MM.1S (cell line): ENCODE measurements around the gene SLC12A6.

Experiments
- DNase-seq: peaks from one replicate; pipeline ENCODE4 v3.0.0-alpha.2; 2015
- H2AFZ ChIP-seq: fragments of 300-600 bp; sonication (generic); 2 replicates; pipeline ENCODE4 v1.6.0; 2016; ENCODE audit warnings: antibody characterized with exemption, low read length
- H3F3A ChIP-seq: fragments of 300-600 bp; sonication (generic); 2 replicates; pipeline ENCODE4 v1.6.1; 2016; ENCODE audit warnings: mild to moderate bottlenecking, antibody characterized with exemption, low read length, moderate library complexity, mixed read lengths; ENCODE audit not compliant: insufficient read depth
- H3K27ac ChIP-seq: fragments of 300-600 bp; sonication (generic); 2 replicates; pipeline ENCODE4 v1.5.1; 2016; ENCODE audit warnings: mild to moderate bottlenecking, low read length
- H3K27me3 ChIP-seq: fragments of 300-600 bp; sonication (generic); replicated peaks from 2 replicates; pipeline ENCODE4 v1.6.0; 2016; ENCODE audit warnings: low read length; ENCODE audit not compliant: insufficient read depth
- H3K36me3 ChIP-seq: fragments of 300-600 bp; sonication (generic); replicated peaks from 2 replicates; pipeline ENCODE4 v1.6.1; 2016; ENCODE audit warnings: mild to moderate bottlenecking, low read length, mixed read lengths; ENCODE audit not compliant: insufficient read depth
- H3K4me1 ChIP-seq: fragments of 300-600 bp; sonication (generic); 2 replicates; pipeline ENCODE4 v1.6.1; 2016; ENCODE audit warnings: low read length, mixed read lengths
- H3K4me2 ChIP-seq: fragments of 300-600 bp; sonication (generic); 2 replicates; pipeline ENCODE4 v1.6.0; 2016; ENCODE audit warnings: low read depth, low read length
- H3K4me3 ChIP-seq: fragments of 300-600 bp; sonication (generic); 2 replicates; pipeline ENCODE4 v1.5.1; 2016; ENCODE audit warnings: low read length, mixed read lengths
- H3K79me2 ChIP-seq: fragments of 300-600 bp; sonication (generic); 2 replicates; pipeline ENCODE4 v1.6.1; 2016; ENCODE audit warnings: mixed run types, low read length, mixed read lengths
- H3K9ac ChIP-seq: fragments of 300-600 bp; sonication (generic); 2 replicates; pipeline ENCODE4 v1.6.1; 2016; ENCODE audit warnings: low read length, mixed read lengths
- H3K9me2 ChIP-seq: fragments of 300-600 bp; sonication (generic); replicated peaks from 2 replicates; pipeline ENCODE4 v1.6.1; 2016; ENCODE audit warnings: mild to moderate bottlenecking, low read length, mixed read lengths; ENCODE audit not compliant: insufficient read depth
- H3K9me3 ChIP-seq: fragments of 300-600 bp; sonication (generic); replicated peaks from 2 replicates; pipeline ENCODE4 v1.6.1; 2016; ENCODE audit warnings: mild to moderate bottlenecking, low read length, mixed read lengths; ENCODE audit not compliant: insufficient read depth
- H4K20me1 ChIP-seq: fragments of 300-600 bp; sonication (generic); 2 replicates; pipeline ENCODE4 v1.6.1; 2016; ENCODE audit warnings: mild to moderate bottlenecking, low read length, moderate library complexity, mixed read lengths; ENCODE audit not compliant: insufficient read depth
- CTCF ChIP-seq: fragments of 300-600 bp; sonication (generic); IDR thresholded peaks from 2 replicates; pipeline ENCODE4 v1.5.1; 2016; ENCODE audit warnings: antibody characterized with exemption, low read length, mixed read lengths
- EZH2 ChIP-seq: fragments of 300-600 bp; sonication (generic); optimal IDR thresholded peaks from 2 replicates; pipeline ENCODE3; 2017; ENCODE audit warnings: low read depth, mild to moderate bottlenecking, antibody characterized with exemption, low read length, mixed read lengths
- EZH2phosphoT487 ChIP-seq: fragments of 300-600 bp; sonication (generic); IDR thresholded peaks from 2 replicates; pipeline ENCODE4 v1.6.1; 2018; ENCODE audit warnings: antibody characterized with exemption, low read length

SLC12A6 gene

GRCh38 chr15:34252545-34252944 lies 85.0 kb downstream of the SLC12A6 start:
- H2AFZ ChIP-seq: no peak overlapping the region
- no peaks in the 10 kb centered on the region for H4K20me1 ChIP-seq

GRCh38 chr15:34248190-34248589 lies 89.4 kb downstream of the SLC12A6 start:
- H3K9me2 ChIP-seq: no peaks in the 10 kb centered on the region
- no peak overlapping the region for H2AFZ ChIP-seq
- H3K9ac ChIP-seq: no peak overlapping the region
- H3F3A ChIP-seq: no peaks in the 10 kb centered on the region
- no peaks in the 10 kb centered on the region for H3K4me1 ChIP-seq
- no peaks in the 10 kb centered on the region for H3K9me3 ChIP-seq
- H3K36me3 ChIP-seq: no peaks in the 10 kb centered on the region; the same call in 1 of the 2 replicates
- no peak for DNase-seq
- H3K27ac ChIP-seq: no peak overlapping the region
- H3K4me2 ChIP-seq: no peak overlapping the region
- TF ChIP-seq EZH2 (no peak), EZH2phosphoT487 (no peak), CTCF (no peak)
- no peaks in the 10 kb centered on the region for H3K79me2 ChIP-seq
- H4K20me1 ChIP-seq: no peaks in the 10 kb centered on the region
- no peaks in the 10 kb centered on the region for H3K27me3 ChIP-seq
- H3K4me3 ChIP-seq: no peak overlapping the region

More at GRCh38 chr15:34252545-34252944, 85.0 kb downstream of the SLC12A6 start:
- no peak for DNase-seq
- H3K4me2 ChIP-seq: no peak overlapping the region
- H3K36me3 ChIP-seq: no peaks in the 10 kb centered on the region; the same call in none of the 2 replicates
- H3K9me3 ChIP-seq: no peaks in the 10 kb centered on the region
- no peaks in the 10 kb centered on the region for H3F3A ChIP-seq
- no peak overlapping the region for H3K27ac ChIP-seq
- no peaks in the 10 kb centered on the region for H3K27me3 ChIP-seq
- H3K4me3 ChIP-seq: no peak overlapping the region
- no peaks in the 10 kb centered on the region for H3K4me1 ChIP-seq
- no peak for TF ChIP-seq CTCF
- TF ChIP-seq EZH2phosphoT487: no peak
- no peak for TF ChIP-seq EZH2
- H3K79me2 ChIP-seq: no peaks in the 10 kb centered on the region
- H3K9ac ChIP-seq: no peak overlapping the region
- H3K9me2 ChIP-seq: no peaks in the 10 kb centered on the region

GRCh38 chr15:34246276-34246976 lies 91.2 kb downstream of the SLC12A6 start:
- DNase-seq: no peak
- H3K9me2 ChIP-seq: no peaks in the 10 kb centered on the region
- no peaks in the 10 kb centered on the region; the same call in 1 of the 2 replicates for H3K36me3 ChIP-seq
- no peak overlapping the region for H3K27ac ChIP-seq
- H3K4me3 ChIP-seq: no peak overlapping the region
- H3K4me1 ChIP-seq: no peaks in the 10 kb centered on the region
- H2AFZ ChIP-seq: no peak overlapping the region
- no peaks in the 10 kb centered on the region for H3K79me2 ChIP-seq
- no peak overlapping the region for H3K4me2 ChIP-seq
- TF ChIP-seq EZH2 (no peak), CTCF (no peak)
- H3K9ac ChIP-seq: no peak overlapping the region
- H3F3A ChIP-seq: no peaks in the 10 kb centered on the region
- H3K9me3 ChIP-seq: no peaks in the 10 kb centered on the region
- H4K20me1 ChIP-seq: no peaks in the 10 kb centered on the region
- H3K27me3 ChIP-seq: no peaks in the 10 kb centered on the region
